A549 (cell line): ENCODE data around the gene PRTFDC1. TPM values are rescaled to one million over a fixed set of nuclear protein-coding genes. Genes with fewer than 3 reads are reported as not detected.

Experiments
- ATAC-seq, 2 experiments: fragments of 200-7000 bp in 1 of 2; fragments of >200 bp in 1 of 2; cut with Nextera tagmentation in 1 of 2; cut with Tn5 transposase in 1 of 2; 3 replicates each; pipeline versions ENCODE4 v1.8.0 to v1.9.1; 2018 to 2020; ENCODE audit warnings: mild to moderate bottlenecking in 1 of 2, moderate library complexity in 1 of 2
- CTCF ChIA-PET: fragments of 300-600 bp; sonication (Branson Sonifier 250); formaldehyde crosslinking; extraction: SDS; loops from one replicate; lab custom pipeline; 2021; ENCODE audit warnings: antibody characterized with exemption, inconsistent platforms; lab: Yijun Ruan, JAX
- POLR2A ChIA-PET: fragments of 350-600 bp; formaldehyde crosslinking; extraction: SDS; loops from one replicate; lab custom pipeline; 2021; ENCODE audit warnings: antibody characterized with exemption, inconsistent platforms; lab: Yijun Ruan, JAX
- DNase-seq, 2 experiments: peaks; one replicate each; pipeline versions ENCODE4 v3.0.0 to v3.0.0-alpha.2; 2011 to 2016; ENCODE audit warnings: low read depth in 1 of 2, low spot score in 1 of 2
- FAIRE-seq: peaks from 2 replicates; lab custom pipeline; 2011; peaks lifted over from hg19 to GRCh38; lab: Jason Lieb, UNC
- H3K27ac ChIP-seq, 2 experiments: fragments of >200 bp; sonication (Bioruptor Twin); formaldehyde crosslinking; 3 replicates each; pipeline ENCODE4 v1.5.1; 2016 to 2017
- H3K4me1 ChIP-seq: fragments of >200 bp; sonication (Bioruptor Twin); formaldehyde crosslinking; 3 replicates; pipeline ENCODE4 v1.6.1; 2016
- H3K4me2 ChIP-seq: fragments of >200 bp; sonication (Bioruptor Twin); formaldehyde crosslinking; 3 replicates; pipeline ENCODE4 v1.6.1; 2016
- H3K4me3 ChIP-seq: fragments of >200 bp; sonication (Bioruptor Twin); formaldehyde crosslinking; 3 replicates; pipeline ENCODE4 v1.5.1; 2016
- H3K9me3 ChIP-seq: fragments of >200 bp; sonication (Bioruptor Twin); formaldehyde crosslinking; 3 replicates; pipeline ENCODE4 v1.6.1; 2016
- CBX2 ChIP-seq: fragments of 200-600 bp; sonication (generic); IDR thresholded peaks from 2 replicates; pipeline ENCODE4 v1.6.1; 2016; ENCODE audit warnings: low read depth, mild to moderate bottlenecking, borderline replicate concordance
- CBX8 ChIP-seq: fragments of 200-600 bp; sonication (generic); IDR thresholded peaks from 2 replicates; pipeline ENCODE4 v1.6.1; 2016
- CEBPB ChIP-seq, 2 experiments: fragments of >200 bp in 1 of 2; sonication (Bioruptor Twin) in 1 of 2; formaldehyde crosslinking in 1 of 2; IDR thresholded peaks; 2 replicates each; pipeline ENCODE4 v1.6.1; 2012 to 2016
- CTCF ChIP-seq: fragments of >200 bp; sonication (Bioruptor Twin); formaldehyde crosslinking; IDR thresholded peaks from 3 replicates; pipeline ENCODE4 v1.5.1; 2016
- EHMT2 ChIP-seq: fragments of 200-600 bp; sonication (generic); IDR thresholded peaks from 2 replicates; pipeline ENCODE4 v1.6.1; 2016; ENCODE audit warnings: antibody characterized with exemption, low read depth, mild to moderate bottlenecking, moderate library complexity
- ELK1 ChIP-seq: fragments of 150-350 bp; IDR thresholded peaks from 2 replicates; pipeline ENCODE4 v1.6.1; 2014; ENCODE audit warnings: low read depth, mild to moderate bottlenecking, low read length
- ESRRA ChIP-seq: fragments of 150-350 bp; IDR thresholded peaks from 2 replicates; pipeline ENCODE4 v1.6.1; 2014; ENCODE audit warnings: mild to moderate bottlenecking, low read length, borderline replicate concordance
- FOXS1 ChIP-seq: fragments of 250-450 bp; sonication (Bioruptor Pico); IDR thresholded peaks from 2 replicates; pipeline ENCODE4 v1.5.0; 2020; ENCODE audit warnings: mild to moderate bottlenecking, moderate library complexity
- GATA3 ChIP-seq: IDR thresholded peaks from 2 replicates; pipeline ENCODE4 v1.6.1; 2012; ENCODE audit warnings: borderline replicate concordance
- HDAC2 ChIP-seq: fragments of 200-600 bp; sonication (generic); IDR thresholded peaks from 2 replicates; pipeline ENCODE4 v1.6.1; 2016
- HOXB13 ChIP-seq: fragments of 250-450 bp; sonication (Bioruptor Pico); IDR thresholded peaks from 2 replicates; pipeline ENCODE4 v1.5.0; 2020; ENCODE audit warnings: low read depth, mild to moderate bottlenecking, moderate library complexity
- JUN ChIP-seq, 2 experiments: fragments of >200 bp; sonication (Bioruptor Twin); formaldehyde crosslinking; IDR thresholded peaks; 2 replicates in 1 of 2; 3 replicates in 1 of 2; pipeline ENCODE4 v1.6.1; 2016 to 2017
- KDM1A ChIP-seq: fragments of 200-600 bp; sonication (generic); IDR thresholded peaks from 2 replicates; pipeline ENCODE4 v1.6.1; 2016; ENCODE audit warnings: low read depth, mild to moderate bottlenecking
- MAFK ChIP-seq: fragments of 450-650 bp; IDR thresholded peaks from 2 replicates; pipeline ENCODE4 v1.6.1; 2014; ENCODE audit not compliant: partially characterized antibody
- MAX ChIP-seq: IDR thresholded peaks from 2 replicates; pipeline ENCODE4 v1.6.1; 2012
- MAZ ChIP-seq: fragments of 150-350 bp; IDR thresholded peaks from 2 replicates; pipeline ENCODE4 v1.6.1; 2014; ENCODE audit warnings: antibody characterized with exemption, low read depth, low read length, borderline replicate concordance
- MYC ChIP-seq: IDR thresholded peaks from 2 replicates; pipeline ENCODE4 v1.6.1; 2012; ENCODE audit warnings: mild to moderate bottlenecking, inconsistent platforms, low read length, improper control_type of control experiment, borderline replicate concordance
- NFE2L2 ChIP-seq: fragments of 150-350 bp; conservative IDR thresholded peaks from 2 replicates; pipeline ENCODE4 v1.6.1; 2014; ENCODE audit warnings: low read length
- NPAS2 ChIP-seq: fragments of 250-450 bp; sonication (Bioruptor Pico); IDR thresholded peaks from 2 replicates; pipeline ENCODE4 v1.8.0; 2022; ENCODE audit warnings: mild to moderate bottlenecking, moderate library complexity, borderline replicate concordance
- PHF8 ChIP-seq: fragments of 200-600 bp; sonication (generic); IDR thresholded peaks from 2 replicates; pipeline ENCODE4 v1.6.1; 2016; ENCODE audit warnings: low read depth, mild to moderate bottlenecking, antibody characterized with exemption, moderate library complexity, borderline replicate concordance
- POLR2AphosphoS2 ChIP-seq: conservative IDR thresholded peaks from 2 replicates; pipeline ENCODE4 v1.6.1; 2012; ENCODE audit warnings: low read length, improper control_type of control experiment, inconsistent platforms
- RAD21 ChIP-seq, 2 experiments: fragments of >200 bp in 1 of 2; sonication (Bioruptor Twin) in 1 of 2; formaldehyde crosslinking in 1 of 2; IDR thresholded peaks in 1 of 2; conservative IDR thresholded peaks in 1 of 2; 2 replicates in 1 of 2; 3 replicates in 1 of 2; pipeline ENCODE4 v1.6.1; 2012 to 2018; ENCODE audit warnings: inconsistent platforms in 1 of 2
- RARB ChIP-seq: fragments of 250-450 bp; sonication (Bioruptor Pico); IDR thresholded peaks from 2 replicates; pipeline ENCODE4 v1.8.0; 2021; ENCODE audit warnings: mild to moderate bottlenecking, moderate library complexity
- RCOR1 ChIP-seq: fragments of 150-350 bp; IDR thresholded peaks from 2 replicates; pipeline ENCODE4 v1.6.1; 2014; ENCODE audit warnings: antibody characterized with exemption, low read length, low read depth
- REST ChIP-seq: fragments of 200-600 bp; sonication (generic); IDR thresholded peaks from 2 replicates; pipeline ENCODE4 v1.6.1; 2016; ENCODE audit warnings: antibody characterized with exemption, mild to moderate bottlenecking, moderate library complexity
- RFX5 ChIP-seq: fragments of 450-650 bp; IDR thresholded peaks from 2 replicates; pipeline ENCODE4 v1.7.1; 2014; ENCODE audit warnings: antibody characterized with exemption, mild to moderate bottlenecking, moderate library complexity
- SMC3 ChIP-seq: fragments of >200 bp; sonication (Bioruptor Twin); formaldehyde crosslinking; IDR thresholded peaks from 3 replicates; pipeline ENCODE4 v1.6.1; 2018; ENCODE audit warnings: inconsistent platforms
- TFCP2L1 ChIP-seq: fragments of 250-450 bp; sonication (Bioruptor Pico); IDR thresholded peaks from 2 replicates; pipeline ENCODE4 v1.5.0; 2021; ENCODE audit warnings: mild to moderate bottlenecking
- ZNF302 ChIP-seq: fragments of 250-450 bp; sonication (Bioruptor Pico); IDR thresholded peaks from 2 replicates; pipeline ENCODE4 v1.9.0; 2021; ENCODE audit warnings: inconsistent platforms, mild to moderate bottlenecking, moderate library complexity
- WGBS: methylation state at CpG from one replicate; pipeline ENCODE4 v1.1.6; 2017; ENCODE audit errors: missing lambda C conversion rate; 5-methylcytosine and 5-hydroxymethylcytosine counted together
- polyA plus RNA-seq, 4 experiments: library from polyadenylated mRNA; depleted of rRNA in 3 of 4; stranded (reverse); fragments of >200 nt; fragmentation: RNase III in 1 of 4; extraction: RNeasy Plus Mini Kit Qiagen cat#74134 plus additional on column Dnase treatment in 1 of 4; gene quantifications; 2 replicates in 3 of 4; 3 replicates in 1 of 4; pipeline ENCODE4 v1.2.3, GENCODE V29; 2011 to 2017
- TF ChIP-seq, protein P1 (sequence below): IDR thresholded peaks from 2 replicates; pipeline ENCODE4 v1.6.1; 2012; ENCODE audit warnings: low read depth, borderline replicate concordance

PRTFDC1 gene
- polyA plus RNA-seq, 2 of the 4 experiments (the other 2 are of a cell fraction), result 35.6 to 39.2 TPM

- POLR2A ChIA-PET, result no interaction called here
- CTCF ChIA-PET, result no interaction called here
- peak overlapping the region; percentile 68 to 77; a peak in 5 of 6 replicates for H3K27ac ChIP-seq
- H3K9me3 ChIP-seq, result no peaks in the 10 kb centered on the region
- peaks cover 16% of the 10 kb centered on the region for H3K4me1 ChIP-seq
- no peak overlapping the region for H3K4me3 ChIP-seq
- 84% methylated on average over 4 of the region's 4 CpGs for WGBS
- ATAC-seq, result no peak
- TF ChIP-seq KDM1A (no peak), NPAS2 (no peak), PHF8 (no peak), TFCP2L1 (no peak), CBX2 (no peak), GATA3 (no peak), ELK1 (no peak), ESRRA (no peak), EHMT2 (no peak), JUN (IDR thresholded peaks at IDR 0.05) (no peak), RAD21 (conservative IDR thresholded peaks at IDR 0.05 in 1 of 2, IDR thresholded peaks at IDR 0.05 in 1 of 2) (no peak), POLR2AphosphoS2 (no peak)
- no peak for DNase-seq
- H3K4me2 ChIP-seq, result no peak overlapping the region; the same call in 1 of the 3 replicates
- peak; percentile 70 for FAIRE-seq
These were observed 138.6 kb downstream of the PRTFDC1 start for GRCh38 chr10:24813856-24814255.

- POLR2A ChIA-PET, result no interaction called here
- Histone ChIP-seq H3K9me3 (no peaks in the 10 kb centered on the region), H3K4me1 (no peaks in the 10 kb centered on the region), H3K4me3 (no peak overlapping the region), H3K27ac (no peak overlapping the region), H3K4me2 (no peak overlapping the region)
- TF ChIP-seq CBX8 (no peak), EHMT2 (no peak), CEBPB (IDR thresholded peaks at IDR 0.05) (no peak), RARB (CRISPR knock-in tag) (no peak), NPAS2 (no peak), HOXB13 (CRISPR knock-in tag) (no peak), NFE2L2 (no peak), MAX (no peak), ESRRA (no peak), MAFK (no peak), ZNF302 (CRISPR knock-in tag) (no peak), HDAC2 (no peak), KDM1A (no peak), RCOR1 (no peak), MYC (no peak)
- TF ChIP-seq, protein P1, sequence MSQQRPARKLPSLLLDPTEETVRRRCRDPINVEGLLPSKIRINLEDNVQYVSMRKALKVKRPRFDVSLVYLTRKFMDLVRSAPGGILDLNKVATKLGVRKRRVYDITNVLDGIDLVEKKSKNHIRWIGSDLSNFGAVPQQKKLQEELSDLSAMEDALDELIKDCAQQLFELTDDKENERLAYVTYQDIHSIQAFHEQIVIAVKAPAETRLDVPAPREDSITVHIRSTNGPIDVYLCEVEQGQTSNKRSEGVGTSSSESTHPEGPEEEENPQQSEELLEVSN, result no peak
- ATAC-seq, result no peak
- CTCF ChIA-PET, result no interaction called here
- no peak for DNase-seq
- 72% methylated on average over 5 of the region's 5 CpGs for WGBS
- no peak for FAIRE-seq
These were observed 146.1 kb downstream of the PRTFDC1 start for GRCh38 chr10:24806262-24806661.

- Histone ChIP-seq H3K27ac (no peak overlapping the region), H3K4me2 (no peak overlapping the region), H3K4me1 (no peaks in the 10 kb centered on the region), H3K9me3 (no peaks in the 10 kb centered on the region), H3K4me3 (no peak overlapping the region)
- ATAC-seq (no peak), DNase-seq (no peak), FAIRE-seq (no peak)
- CTCF ChIA-PET, result interaction anchor here (0.8 kb wide), 1 partner anchor 8 kb away, joined by 3 read pairs; no protein-coding TSS in a partner anchor
- POLR2A ChIA-PET, result no interaction called here
- TF ChIP-seq CTCF, result no peak
- TF ChIP-seq RFX5, result no peak
- no peak for TF ChIP-seq FOXS1 (CRISPR knock-in tag)
- TF ChIP-seq REST, result no peak
- no peak for TF ChIP-seq MAZ
- TF ChIP-seq ESRRA, result no peak
- TF ChIP-seq SMC3, result no peak
- no peak for TF ChIP-seq PHF8
These were observed 147.4 kb downstream of the PRTFDC1 start for GRCh38 chr10:24804956-24805355.
